Stimulated activated CD4-positive, alpha-beta T cell treated with anti-CD3 and anti-CD28 coated beads, Interleukin-12 subunit alpha, Interleukin-12 subunit beta, amount 100 ng/mL, for 24 hours (primary cell): ENCODE results near the gene SERHL2.
"Not testable (repeated sequence)": the region's sequence is repeated elsewhere in the genome, so short reads cannot be mapped to it uniquely, and the experiment has no call there.

Experiments used
- DNase-seq, 2 experiments: peaks; one replicate each; pipeline ENCODE4 v3.0.0-alpha.2; 2020; ENCODE audit warnings: low read depth in 2 of 2

Gene SERHL2

DNA sequence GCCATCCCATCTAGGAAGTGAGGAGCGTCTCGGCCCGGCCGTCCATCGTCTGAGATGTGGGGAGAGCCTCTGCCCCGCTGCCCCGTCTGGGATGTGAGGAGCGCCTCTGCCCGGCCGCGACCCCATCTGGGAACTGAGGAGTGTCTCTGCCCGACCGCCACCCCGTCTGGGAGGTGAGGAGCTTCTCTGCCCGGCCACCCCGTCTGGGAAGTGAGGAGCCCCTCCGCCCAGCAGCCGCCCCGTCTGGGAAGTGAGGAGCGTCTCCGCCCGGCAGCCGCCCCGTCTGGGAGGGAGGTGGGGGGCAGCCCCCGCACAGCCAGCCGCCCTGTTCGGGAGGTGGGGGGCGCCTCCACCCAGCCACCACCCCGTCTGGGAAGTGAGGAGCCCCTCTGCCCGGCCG lies 53.9 kb downstream of the SERHL2 start:
- DNase-seq: not testable (repeated sequence)

DNA sequence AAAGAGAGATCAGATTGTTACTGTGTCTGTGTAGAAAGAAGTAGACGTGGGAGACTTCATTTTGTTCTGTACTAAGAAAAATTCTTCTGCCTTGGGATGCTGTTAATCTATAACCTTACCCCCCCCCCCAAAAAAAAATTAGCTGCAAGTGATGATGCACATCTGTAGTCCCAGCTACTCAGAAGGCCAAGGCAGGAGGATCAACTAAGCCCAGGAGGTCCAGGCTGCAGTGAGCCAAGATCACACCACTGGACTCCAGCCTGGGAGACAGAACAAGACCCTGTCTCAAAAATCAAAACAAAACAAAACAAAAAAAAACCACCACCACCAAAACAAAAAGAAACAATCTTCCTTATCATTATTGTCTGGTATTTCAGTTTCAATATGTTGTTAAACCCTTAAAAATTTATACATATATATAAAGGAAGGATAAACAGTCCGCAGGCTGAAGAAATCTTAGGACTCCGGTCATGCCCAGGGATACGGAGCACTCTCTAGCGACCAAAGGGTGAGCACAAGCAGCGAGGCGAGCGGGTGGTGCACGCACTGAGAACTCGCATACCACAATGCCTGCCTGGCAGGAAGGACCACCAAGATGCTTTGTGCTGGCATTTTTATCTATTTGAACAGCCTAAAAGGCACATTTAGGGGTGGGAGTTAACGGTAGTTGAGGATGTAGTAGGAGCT lies 54.5 kb downstream of the SERHL2 start:
- no peak for DNase-seq

DNA sequence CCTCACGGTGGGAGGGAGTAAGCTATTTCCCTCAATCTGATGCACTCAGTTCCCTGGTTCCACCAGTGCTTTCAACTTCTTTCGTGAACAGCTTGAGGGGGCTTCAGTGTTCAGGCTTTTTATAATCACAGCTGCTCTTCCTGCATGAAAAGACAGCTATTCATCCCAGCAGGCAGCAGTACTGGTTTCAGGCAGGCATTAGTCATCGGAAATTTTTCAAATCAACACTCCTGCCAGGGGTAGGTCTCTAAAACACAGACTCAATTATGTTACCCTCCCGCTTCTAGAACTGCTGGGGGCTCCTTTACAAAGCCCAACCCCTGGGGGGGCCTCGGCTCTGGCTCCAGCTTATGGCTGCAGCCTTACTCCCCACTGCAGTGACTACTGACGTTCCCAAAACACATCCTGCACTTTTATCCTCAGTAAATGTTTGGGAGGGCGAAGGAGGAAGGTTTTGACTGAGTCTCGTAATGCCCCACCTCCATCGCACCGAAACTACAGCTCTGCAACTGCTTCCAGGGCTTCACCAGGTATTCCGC lies 55.1 kb downstream of the SERHL2 start:
- no peak for DNase-seq

DNA sequence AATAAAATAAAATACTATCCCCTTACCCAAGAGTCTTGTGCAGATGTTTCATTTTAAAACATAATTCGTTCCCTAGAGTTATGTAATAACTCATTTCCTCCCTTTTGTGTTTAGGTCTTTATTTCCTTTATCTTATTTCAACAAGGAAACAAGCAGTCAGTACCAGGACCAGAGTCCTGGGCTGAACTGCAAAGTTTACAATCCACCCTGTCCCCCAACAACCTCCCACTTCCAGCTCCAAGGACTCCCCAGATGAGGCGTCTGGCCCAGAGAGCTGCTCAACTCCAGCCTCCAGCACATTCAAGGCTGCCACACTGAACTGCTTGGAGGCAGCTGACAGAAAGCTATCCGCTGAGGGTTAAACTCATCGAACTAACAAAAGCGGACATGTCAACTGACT lies 56.4 kb downstream of the SERHL2 start:
- no peak for DNase-seq

DNA sequence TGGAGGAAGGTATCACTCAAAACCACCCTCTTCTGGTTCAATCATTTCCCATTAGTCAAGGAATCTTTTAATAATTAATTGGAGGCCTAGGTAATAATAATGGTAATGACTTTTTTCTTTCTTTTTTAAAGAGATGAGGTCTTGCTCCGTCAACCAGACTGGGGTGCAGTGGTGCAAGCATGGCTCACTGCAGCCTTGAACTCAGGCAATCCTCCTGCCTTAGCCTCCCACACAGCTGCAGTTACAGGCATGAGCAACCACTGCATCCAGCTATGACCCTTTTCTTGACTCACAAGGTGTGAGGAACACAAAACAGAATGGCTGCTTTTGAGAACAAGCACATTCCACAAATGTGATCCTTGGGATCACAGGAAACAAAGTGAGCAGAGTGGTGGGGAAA lies 57.3 kb downstream of the SERHL2 start:
- no peak for DNase-seq

DNA sequence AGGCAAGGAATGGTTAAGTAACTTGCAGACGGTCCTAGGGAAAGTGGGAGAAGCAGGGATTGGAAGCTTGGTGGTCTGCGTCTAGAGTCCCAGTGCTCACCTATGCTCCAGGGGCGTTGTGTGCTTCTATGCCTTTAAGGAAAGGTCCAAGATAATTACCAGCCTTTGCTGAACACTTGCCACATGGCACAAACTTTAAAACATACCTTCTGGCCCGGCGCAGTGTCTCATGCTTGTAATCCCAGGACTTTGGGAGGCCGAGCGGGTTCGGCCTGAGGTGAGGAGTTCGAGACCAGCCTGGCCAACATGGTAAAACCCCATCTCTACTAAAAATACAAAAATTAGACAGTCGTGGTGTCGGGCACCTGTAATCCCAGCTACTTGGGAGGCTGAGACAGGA lies 58.6 kb downstream of the SERHL2 start:
- no peak for DNase-seq

GRCh38 chr22:42613872-42614301 lies 60.1 kb downstream of the SERHL2 start:
- DNase-seq: no peak

DNA sequence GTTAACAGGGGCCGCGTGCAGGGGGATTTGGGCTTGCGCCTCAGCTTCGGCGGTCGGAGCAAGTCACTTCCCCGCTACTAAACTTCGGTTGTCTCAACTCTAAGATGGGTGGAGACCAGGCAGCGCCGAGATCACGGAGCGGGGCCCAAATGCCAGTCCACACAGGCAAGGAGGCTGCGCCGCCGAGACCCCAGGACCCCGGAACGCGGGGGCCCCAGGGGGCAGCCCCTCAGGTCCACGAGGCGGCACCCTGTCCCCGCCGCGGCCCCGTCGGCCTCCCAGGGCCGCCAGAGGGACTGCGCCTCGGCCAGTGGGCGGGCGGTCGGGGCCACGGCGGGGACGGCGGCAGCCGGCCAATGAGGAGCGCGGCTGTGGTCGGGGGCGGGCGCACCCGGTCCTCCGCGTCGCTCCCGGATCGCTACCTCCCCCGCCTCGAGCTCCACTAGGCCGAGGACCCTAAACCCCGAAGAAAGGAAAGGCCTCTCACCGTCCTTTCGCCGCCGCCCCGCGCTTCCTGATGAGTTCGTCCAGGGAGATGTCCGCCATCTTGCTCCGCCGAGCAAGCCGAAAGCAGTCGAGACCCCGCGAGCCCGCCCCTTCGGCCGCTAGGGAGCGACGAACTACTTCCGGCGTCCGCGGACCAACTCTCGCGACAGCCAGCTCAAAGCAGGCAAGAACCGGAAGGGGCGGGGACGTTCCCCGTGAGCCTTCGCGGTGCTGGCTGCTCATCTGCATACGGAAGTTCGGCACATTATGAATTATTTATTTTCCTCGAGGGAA lies 60.7 kb downstream of the SERHL2 start, which contains the start of gene POLDIP3:
POLDIP3 (minus strand) TSS at position 572 of the 780 bp plus-strand sequence; CDS start at position 546, 26 bp downstream.
- DNase-seq: peak; percentile 97 to 99

GRCh38 chr22:42615092-42615859 lies 61.5 kb downstream of the SERHL2 start:
- peak; percentile 82 for DNase-seq

GRCh38 chr22:42615860-42616175 lies 62.1 kb downstream of the SERHL2 start:
- DNase-seq: not testable (repeated sequence)

- no peak for DNase-seq
These were observed 63.6 kb downstream of the SERHL2 start for GRCh38 chr22:42617155-42617983.

DNA sequence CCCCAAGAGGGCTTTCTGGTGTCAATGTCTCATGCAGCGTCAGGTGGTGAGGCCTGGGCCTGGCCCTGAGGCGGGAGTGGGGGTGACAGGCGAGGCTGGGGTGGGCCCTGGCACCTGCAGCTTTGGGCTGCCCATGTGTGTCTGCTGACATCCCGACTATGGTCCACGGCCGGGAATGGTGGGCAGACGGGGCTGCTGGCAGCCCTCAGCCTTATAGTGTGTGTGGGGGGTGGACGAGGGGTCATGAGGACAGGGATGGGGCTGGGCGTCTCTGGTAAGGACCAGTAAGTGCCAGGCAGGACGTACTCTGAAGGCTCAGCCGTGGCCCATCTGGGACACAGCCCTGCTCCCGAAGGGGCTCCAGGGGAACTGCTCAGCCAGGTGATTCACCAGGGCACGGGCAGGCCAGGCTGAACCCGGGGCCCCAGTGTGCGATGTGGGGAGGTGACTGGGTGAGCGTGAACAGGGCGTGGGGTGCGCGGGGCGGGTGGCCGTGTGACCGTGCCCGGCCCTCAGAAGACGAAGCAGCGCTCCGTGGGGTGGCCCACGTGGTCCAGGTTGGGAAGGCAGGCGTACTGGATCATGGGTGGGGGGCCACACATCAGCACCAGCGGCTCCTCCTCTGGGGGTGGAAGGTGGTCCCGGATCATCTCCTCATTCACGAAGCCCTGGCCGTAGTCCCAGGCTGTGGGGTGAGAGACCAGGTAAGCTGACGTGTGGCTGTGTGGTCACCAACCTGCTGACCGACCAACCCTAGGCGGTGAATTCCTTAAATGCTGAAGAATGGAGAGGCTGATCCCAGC lies 65.7 kb downstream of the SERHL2 start:
- no peak for DNase-seq

DNA sequence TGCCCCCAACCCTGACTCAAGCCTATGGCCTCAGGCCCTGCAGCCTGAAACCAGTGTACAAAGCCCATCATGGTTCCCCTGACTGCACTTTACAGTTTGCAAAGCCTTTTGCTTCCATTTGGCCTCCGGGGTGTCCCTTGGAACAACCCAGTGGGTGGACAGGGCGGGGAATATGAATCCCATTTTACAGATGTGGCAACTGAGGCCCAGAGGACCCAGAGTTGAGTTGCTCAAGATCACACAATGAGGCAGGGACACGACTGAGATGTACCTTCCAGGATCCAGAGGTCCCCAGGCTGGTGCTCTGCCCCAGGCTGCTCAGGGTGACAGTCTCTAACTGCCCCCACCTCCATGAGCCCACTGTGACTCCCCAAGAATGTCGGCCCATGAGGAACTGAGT lies 66.3 kb downstream of the SERHL2 start:
- no peak for DNase-seq

GRCh38 chr22:42621505-42622002 lies 67.8 kb downstream of the SERHL2 start:
- peak; percentile 11 to 37 for DNase-seq

GRCh38 chr22:42622061-42622710 lies 68.4 kb downstream of the SERHL2 start:
- no peak for DNase-seq

DNA sequence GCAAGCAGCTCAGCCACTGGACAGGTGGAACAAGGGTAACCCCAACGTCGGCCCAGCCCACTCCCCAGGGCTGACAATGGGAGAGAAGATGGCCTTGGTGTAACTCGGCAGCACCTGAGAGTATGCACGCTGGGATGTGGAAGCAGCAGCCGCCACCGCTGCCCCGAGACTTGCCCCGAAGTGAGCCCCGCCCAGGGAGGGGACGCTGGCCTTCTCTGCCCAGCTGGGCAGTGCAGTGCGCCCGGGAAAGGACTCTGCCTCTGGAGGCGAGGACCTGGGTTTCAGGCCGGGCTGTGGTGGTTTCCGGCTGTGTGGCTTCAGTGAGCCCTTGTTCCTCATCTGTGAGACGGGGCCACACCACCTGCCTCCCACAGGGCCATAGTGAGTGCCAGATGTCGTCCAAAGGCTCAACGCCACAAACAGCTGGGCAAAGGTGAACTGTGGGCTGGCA lies 69.6 kb downstream of the SERHL2 start:
- no peak for DNase-seq
